Chondrocyte (in vitro differentiated cells): ENCODE results near the gene LRIG2. TPM values are rescaled to one million over a fixed set of nuclear protein-coding genes. Genes with fewer than 3 reads are reported as not detected.

Experiments
- DNase-seq: peaks from one replicate; pipeline ENCODE4 v3.0.0; 2021; ENCODE audit warnings: mixed read lengths, low spot score
- H3K27ac Mint-ChIP-seq: one replicate; pipeline ENCODE4 v1.8.0; 2021; ENCODE audit warnings: mild to moderate bottlenecking, moderate library complexity, mixed read lengths; ENCODE audit not compliant: unreplicated experiment
- H3K27me3 Mint-ChIP-seq: 2 replicates; pipeline ENCODE4 v1.8.0; 2021; ENCODE audit warnings: low read depth, mixed read lengths
- H3K36me3 Mint-ChIP-seq: 2 replicates; pipeline ENCODE4 v1.8.0; 2021; ENCODE audit warnings: low read depth, mixed read lengths
- H3K4me1 Mint-ChIP-seq: 2 replicates; pipeline ENCODE4 v1.8.0; 2021; ENCODE audit warnings: low read depth, mild to moderate bottlenecking, mixed read lengths
- H3K4me3 Mint-ChIP-seq: one replicate; pipeline ENCODE4 v1.8.0; 2021; ENCODE audit warnings: mild to moderate bottlenecking, moderate library complexity, mixed read lengths; ENCODE audit not compliant: unreplicated experiment
- H3K9me3 Mint-ChIP-seq: 2 replicates; pipeline ENCODE4 v1.8.0; 2021; ENCODE audit warnings: low read depth, mixed read lengths
- total RNA-seq: library from RNA; stranded (reverse); gene quantifications from 3 replicates; pipeline ENCODE4 v1.2.1, GENCODE V29; 2021
- TF ChIP-seq, protein P1 (sequence below): fragments of 200-600 bp; sonication (generic); IDR thresholded peaks from 2 replicates; pipeline ENCODE4 v1.5.0; 2021; ENCODE audit warnings: antibody characterized with exemption, mild to moderate bottlenecking, moderate library complexity

Gene LRIG2
- total RNA-seq, 1 donor from 2014 or later = 10.7 TPM

DNA sequence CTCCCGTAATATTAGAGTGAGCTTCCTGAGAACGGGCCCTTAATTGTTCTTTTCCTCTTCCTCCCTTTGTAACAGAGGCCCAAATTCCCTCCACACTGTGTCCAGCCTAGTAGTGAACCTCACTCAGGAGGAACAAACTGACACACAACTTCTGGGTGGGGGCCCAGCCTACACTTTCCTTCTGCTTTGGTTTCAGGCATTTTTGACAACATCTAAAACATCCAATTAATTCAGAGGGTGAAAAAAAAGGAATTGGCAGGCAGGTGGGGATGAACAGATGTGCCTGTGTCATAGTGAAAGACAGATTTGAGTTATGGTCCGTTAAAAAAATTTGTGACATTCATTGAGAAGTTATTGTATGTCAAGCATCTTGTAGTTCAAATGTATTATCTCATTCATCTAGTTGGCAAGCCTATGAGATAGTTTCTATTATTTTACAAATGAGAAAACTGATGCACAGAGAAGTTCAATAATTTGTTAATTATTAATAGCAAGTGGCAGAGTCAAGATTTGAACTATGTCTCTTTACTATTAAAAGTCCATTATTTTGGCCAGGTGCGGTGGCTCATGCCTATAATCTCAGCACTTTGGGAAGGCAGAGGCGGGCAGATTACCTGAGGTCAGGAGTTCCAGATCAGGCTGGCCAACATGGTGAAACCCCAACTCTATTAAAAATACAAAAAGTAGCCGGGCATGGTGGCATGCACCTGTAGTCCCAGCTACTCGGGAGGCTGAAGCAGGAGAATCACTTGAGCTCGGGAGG is 41.6 kb upstream of the LRIG2 start:
- TF ChIP-seq, protein P1, sequence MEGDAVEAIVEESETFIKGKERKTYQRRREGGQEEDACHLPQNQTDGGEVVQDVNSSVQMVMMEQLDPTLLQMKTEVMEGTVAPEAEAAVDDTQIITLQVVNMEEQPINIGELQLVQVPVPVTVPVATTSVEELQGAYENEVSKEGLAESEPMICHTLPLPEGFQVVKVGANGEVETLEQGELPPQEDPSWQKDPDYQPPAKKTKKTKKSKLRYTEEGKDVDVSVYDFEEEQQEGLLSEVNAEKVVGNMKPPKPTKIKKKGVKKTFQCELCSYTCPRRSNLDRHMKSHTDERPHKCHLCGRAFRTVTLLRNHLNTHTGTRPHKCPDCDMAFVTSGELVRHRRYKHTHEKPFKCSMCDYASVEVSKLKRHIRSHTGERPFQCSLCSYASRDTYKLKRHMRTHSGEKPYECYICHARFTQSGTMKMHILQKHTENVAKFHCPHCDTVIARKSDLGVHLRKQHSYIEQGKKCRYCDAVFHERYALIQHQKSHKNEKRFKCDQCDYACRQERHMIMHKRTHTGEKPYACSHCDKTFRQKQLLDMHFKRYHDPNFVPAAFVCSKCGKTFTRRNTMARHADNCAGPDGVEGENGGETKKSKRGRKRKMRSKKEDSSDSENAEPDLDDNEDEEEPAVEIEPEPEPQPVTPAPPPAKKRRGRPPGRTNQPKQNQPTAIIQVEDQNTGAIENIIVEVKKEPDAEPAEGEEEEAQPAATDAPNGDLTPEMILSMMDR = no peak
- DNase-seq = no peak
- H3K4me1 Mint-ChIP-seq = no peaks in the 10 kb centered on the region
- H3K9me3 Mint-ChIP-seq = no peaks in the 10 kb centered on the region
- H3K27me3 Mint-ChIP-seq = no peaks in the 10 kb centered on the region
- no peak overlapping the region for H3K4me3 Mint-ChIP-seq
- no peaks in the 10 kb centered on the region for H3K36me3 Mint-ChIP-seq
- no peak overlapping the region for H3K27ac Mint-ChIP-seq

- no peak for DNase-seq
- H3K4me3 Mint-ChIP-seq = no peak overlapping the region
- H3K9me3 Mint-ChIP-seq = no peaks in the 10 kb centered on the region
- H3K4me1 Mint-ChIP-seq = no peaks in the 10 kb centered on the region
- TF ChIP-seq, protein P1 = no peak
- no peak overlapping the region for H3K27ac Mint-ChIP-seq
- no peaks in the 10 kb centered on the region for H3K36me3 Mint-ChIP-seq
- no peaks in the 10 kb centered on the region for H3K27me3 Mint-ChIP-seq
Measured at GRCh38 chr1:113035086-113035485, 37.9 kb upstream of the LRIG2 start.

- TF ChIP-seq, protein P1 = no peak
- Mint-ChIP-seq H3K4me3 (no peak overlapping the region), H3K9me3 (no peaks in the 10 kb centered on the region), H3K36me3 (no peaks in the 10 kb centered on the region), H3K4me1 (peaks cover 3% of the 10 kb centered on the region), H3K27ac (no peak overlapping the region), H3K27me3 (no peaks in the 10 kb centered on the region)
- DNase-seq = no peak
Measured at GRCh38 chr1:113036639-113037321, 36.2 kb upstream of the LRIG2 start.

- Mint-ChIP-seq H3K4me3 (no peak overlapping the region), H3K27me3 (no peaks in the 10 kb centered on the region), H3K27ac (no peak overlapping the region), H3K9me3 (no peaks in the 10 kb centered on the region), H3K36me3 (no peaks in the 10 kb centered on the region), H3K4me1 (peaks cover 17% of the 10 kb centered on the region)
- DNase-seq = no peak
- TF ChIP-seq, protein P1 = no peak
Measured at GRCh38 chr1:113040041-113040440, 33.0 kb upstream of the LRIG2 start.

- no peaks in the 10 kb centered on the region for H3K27me3 Mint-ChIP-seq
- DNase-seq = no peak
- peaks cover 17% of the 10 kb centered on the region for H3K4me1 Mint-ChIP-seq
- no peaks in the 10 kb centered on the region for H3K36me3 Mint-ChIP-seq
- no peaks in the 10 kb centered on the region for H3K9me3 Mint-ChIP-seq
- no peak overlapping the region for H3K27ac Mint-ChIP-seq
- no peak overlapping the region for H3K4me3 Mint-ChIP-seq
- TF ChIP-seq, protein P1 = no peak
Measured at GRCh38 chr1:113040718-113041412, 32.1 kb upstream of the LRIG2 start.
